Measurements from ENCODE around the gene PCDHB4. TPM values are rescaled to one million over a fixed set of nuclear protein-coding genes. Genes with fewer than 3 reads are reported as not detected.
"Not testable (repeated sequence)": the region's sequence is repeated elsewhere in the genome, so short reads cannot be mapped to it uniquely, and the experiment has no call there.

The PCDHB4 gene
- total RNA-seq (ENCODE audit: insufficient read depth, low replicate concordance), result 2.9 TPM

- no peak for DNase-seq (ENCODE audit: low spot score)
Measured at GRCh38 chr5:141121563-141121962, at the start of gene PCDHB4. TSS of gene PCDHB4 (plus strand) at chr5:141121818. CDS start at chr5:141121999, 181 bp downstream.

GRCh38 chr5:141077826-141078225 is 43.8 kb upstream of the PCDHB4 start:
- DNase-seq (ENCODE audit: low spot score), result no peak

GRCh38 chr5:141082228-141082627 is 39.4 kb upstream of the PCDHB4 start:
- no peak for DNase-seq (ENCODE audit: low spot score)

GRCh38 chr5:141084487-141084989 is 37.1 kb upstream of the PCDHB4 start:
- no peak for DNase-seq (ENCODE audit: low spot score)

- DNase-seq (ENCODE audit: low spot score), result no peak
Measured at GRCh38 chr5:141094481-141095262, 26.9 kb upstream of the PCDHB4 start, which contains the start of gene PCDHB2. TSS of gene PCDHB2 (plus strand) at chr5:141094615. CDS start at chr5:141094791, 176 bp downstream.

- no peak for DNase-seq (ENCODE audit: low spot score)
Measured at GRCh38 chr5:141095263-141095641, 26.4 kb upstream of the PCDHB4 start.

GRCh38 chr5:141096181-141096580 is 25.4 kb upstream of the PCDHB4 start:
- DNase-seq (ENCODE audit: low spot score), result not testable (repeated sequence)

- DNase-seq (ENCODE audit: low spot score), result not testable (repeated sequence)
Measured at GRCh38 chr5:141096586-141096985, 25.0 kb upstream of the PCDHB4 start.

GRCh38 chr5:141100243-141100805 is 21.3 kb upstream of the PCDHB4 start, which contains the start of gene PCDHB3:
TSS of gene PCDHB3 (plus strand) at chr5:141100473. CDS start at chr5:141100650, 177 bp downstream.
- DNase-seq (ENCODE audit: low spot score), result no peak

GRCh38 chr5:141101059-141101458 is 20.6 kb upstream of the PCDHB4 start:
- DNase-seq (ENCODE audit: low spot score), result no peak

- DNase-seq (ENCODE audit: low spot score), result not testable (repeated sequence)
Measured at GRCh38 chr5:141102070-141102469, 19.5 kb upstream of the PCDHB4 start.

GRCh38 chr5:141102471-141102870 is 19.1 kb upstream of the PCDHB4 start:
- not testable (repeated sequence) for DNase-seq (ENCODE audit: low spot score)

GRCh38 chr5:141105350-141105749 is 16.3 kb upstream of the PCDHB4 start:
- no peak for DNase-seq (ENCODE audit: low spot score)

GRCh38 chr5:141119250-141119649 is 2.4 kb upstream of the PCDHB4 start:
- DNase-seq (ENCODE audit: low spot score), result no peak

- no peak for DNase-seq (ENCODE audit: low spot score)
Measured at GRCh38 chr5:141121985-141122384, 367 bp downstream of the PCDHB4 start.

- DNase-seq (ENCODE audit: low spot score), result not testable (repeated sequence)
Measured at GRCh38 chr5:141123396-141124135, 1.9 kb downstream of the PCDHB4 start.

- DNase-seq (ENCODE audit: low spot score), result no peak
Measured at GRCh38 chr5:141127305-141127704, 5.7 kb downstream of the PCDHB4 start.

- no peak for DNase-seq (ENCODE audit: low spot score)
Measured at GRCh38 chr5:141135030-141135717, 13.6 kb downstream of the PCDHB4 start, which contains the start of gene PCDHB5. TSS of gene PCDHB5 (plus strand) at chr5:141135206. CDS start at chr5:141135435, 229 bp downstream.

GRCh38 chr5:141135718-141136266 is 14.2 kb downstream of the PCDHB4 start:
- no peak for DNase-seq (ENCODE audit: low spot score)

GRCh38 chr5:141137346-141137745 is 15.7 kb downstream of the PCDHB4 start:
- not testable (repeated sequence) for DNase-seq (ENCODE audit: low spot score)

GRCh38 chr5:141149812-141150211 is 28.2 kb downstream of the PCDHB4 start, which contains the start of gene PCDHB6:
TSS of gene PCDHB6 (plus strand) at chr5:141150057. CDS start at chr5:141150258, 201 bp downstream.
- no peak for DNase-seq (ENCODE audit: low spot score)

All from umbilical cord (tissue), 2 donors.